GM18507 (cell line): ENCODE data around the gene UTP3.
"Not testable (repeated sequence)": the region's sequence is repeated elsewhere in the genome, so short reads cannot be mapped to it uniquely, and the experiment has no call there.

ENCODE experiments used
- DNase-seq: peaks from one replicate; pipeline ENCODE4 v3.0.0; 2011; ENCODE audit warnings: low read depth; ENCODE audit not compliant: insufficient read length; ENCODE audit errors: extremely low spot score
- FAIRE-seq: peaks from 2 replicates; lab custom pipeline; 2011; peaks lifted over from hg19 to GRCh38; lab: Jason Lieb, UNC

UTP3 gene

GRCh38 chr4:70680934-70681333 lies 7.4 kb upstream of the UTP3 start:
- DNase-seq = no peak
- no peak for FAIRE-seq

DNA sequence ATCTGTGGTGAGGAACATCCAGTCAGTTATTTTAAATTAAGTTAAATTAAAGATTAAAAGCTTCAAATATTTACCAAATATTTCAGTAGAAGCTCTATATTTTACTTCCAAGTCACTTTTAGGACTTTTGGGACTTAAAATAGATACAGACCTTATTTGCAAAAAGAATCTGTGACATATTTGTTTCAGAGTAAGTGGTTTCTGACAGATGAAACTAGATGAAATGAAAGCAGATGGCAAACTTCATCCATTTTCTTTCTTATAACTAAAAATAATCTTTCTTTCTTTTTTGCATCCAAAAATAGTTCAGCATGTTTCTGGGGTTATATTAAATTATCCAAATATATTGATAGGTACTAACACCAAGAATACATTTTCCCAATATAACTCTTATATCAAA lies 6.6 kb upstream of the UTP3 start:
- DNase-seq = no peak
- no peak for FAIRE-seq

DNA sequence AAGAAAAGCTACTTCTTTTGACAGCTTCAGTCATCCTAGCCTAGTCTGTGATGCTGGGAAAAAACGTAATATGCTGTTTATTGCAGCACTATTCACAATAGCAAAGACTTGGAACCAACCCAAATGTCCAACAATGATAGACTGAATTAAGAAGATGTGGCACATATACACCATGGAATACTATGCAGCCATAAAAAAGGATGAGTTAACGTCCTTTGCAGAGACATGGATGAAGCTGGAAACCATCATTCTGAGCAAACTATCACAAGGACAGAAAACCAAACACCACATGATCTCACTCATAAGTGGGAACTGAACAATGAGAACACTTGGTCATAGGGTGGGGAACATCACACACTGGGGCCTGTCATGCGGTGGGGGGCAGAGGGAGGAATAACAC lies 6.2 kb upstream of the UTP3 start:
- FAIRE-seq, DNase-seq: not testable (repeated sequence)

DNA sequence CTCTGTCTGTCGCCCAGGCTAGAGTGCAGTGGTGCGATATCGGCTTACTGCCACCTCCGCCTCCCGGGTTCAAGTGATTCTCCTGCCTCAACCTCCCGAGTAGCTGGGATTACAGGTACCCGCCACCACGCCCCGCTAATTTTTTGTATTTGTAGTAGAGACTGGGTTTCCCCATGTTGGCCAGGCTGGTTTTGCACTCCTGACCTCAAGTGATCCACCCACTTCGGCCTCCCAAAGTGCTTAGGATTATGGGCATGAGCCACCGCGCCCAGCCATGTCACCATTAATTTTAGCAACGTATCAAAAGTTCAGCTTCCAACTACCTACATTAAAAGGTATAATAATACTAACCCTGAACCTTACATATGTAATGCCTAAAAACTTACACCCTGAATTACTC lies 940 bp upstream of the UTP3 start:
- DNase-seq (no peak), FAIRE-seq (peak; percentile 51)

DNA sequence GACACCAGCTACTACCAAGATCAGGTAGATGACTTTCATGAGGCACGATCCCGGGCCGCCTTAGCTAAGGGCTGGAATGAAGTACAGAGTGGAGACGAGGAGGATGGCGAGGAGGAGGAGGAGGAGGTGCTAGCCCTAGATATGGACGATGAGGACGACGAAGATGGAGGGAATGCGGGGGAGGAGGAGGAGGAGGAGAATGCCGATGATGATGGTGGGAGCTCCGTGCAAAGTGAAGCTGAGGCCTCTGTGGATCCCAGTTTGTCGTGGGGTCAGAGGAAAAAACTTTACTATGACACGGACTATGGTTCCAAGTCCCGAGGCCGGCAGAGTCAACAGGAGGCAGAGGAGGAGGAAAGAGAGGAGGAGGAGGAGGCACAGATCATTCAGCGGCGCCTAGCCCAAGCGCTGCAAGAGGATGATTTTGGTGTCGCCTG lies 481 bp downstream of the UTP3 start:
- DNase-seq (no peak), FAIRE-seq (no peak)

DNA sequence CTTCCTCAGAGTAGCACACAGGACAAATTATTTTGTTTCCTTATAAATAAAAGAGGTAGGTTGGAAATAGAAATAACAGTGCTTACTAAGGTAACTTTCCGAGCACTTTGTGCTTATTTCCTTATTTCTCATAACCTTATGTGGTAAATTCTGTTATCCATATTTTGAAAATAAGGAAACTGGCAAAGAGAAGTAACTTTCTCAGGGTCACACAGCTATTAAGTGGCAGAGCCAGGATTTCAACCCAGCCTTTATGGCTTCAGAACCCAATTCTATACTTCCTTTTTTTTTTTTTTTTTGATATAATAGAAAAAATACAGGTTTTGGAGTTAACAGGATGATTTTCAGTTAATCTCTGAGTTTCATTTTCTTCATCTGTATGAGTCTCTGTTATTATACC lies 3.3 kb downstream of the UTP3 start:
- DNase-seq (no peak), FAIRE-seq (no peak)

- FAIRE-seq, DNase-seq: not testable (repeated sequence)
Observed at GRCh38 chr4:70694633-70695032, 6.3 kb downstream of the UTP3 start.

GRCh38 chr4:70698435-70698834 lies 10.1 kb downstream of the UTP3 start:
- FAIRE-seq, DNase-seq: not testable (repeated sequence)

DNA sequence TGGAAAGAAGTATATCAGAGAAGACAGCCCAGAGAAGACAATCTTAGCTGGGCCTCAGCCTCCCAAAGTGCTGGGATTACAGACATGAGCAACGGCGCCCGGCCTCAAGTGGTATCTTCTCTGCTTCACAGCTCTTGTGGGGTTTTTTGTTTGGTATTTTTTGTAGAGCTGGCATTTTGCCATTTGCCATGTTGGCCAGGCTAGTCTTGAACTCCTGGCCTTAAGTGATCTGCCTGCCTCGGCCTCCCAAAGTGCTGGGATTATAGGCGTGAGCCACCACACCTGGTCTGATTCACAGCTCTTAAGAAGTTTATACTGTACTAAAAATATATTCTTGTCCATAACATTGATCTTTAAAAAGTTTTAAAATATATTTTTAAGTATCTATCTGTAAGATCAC lies 12.4 kb downstream of the UTP3 start:
- FAIRE-seq (no peak), DNase-seq (no peak)

GRCh38 chr4:70701271-70701670 lies 12.9 kb downstream of the UTP3 start:
- FAIRE-seq (no peak), DNase-seq (no peak)

GRCh38 chr4:70702592-70702991 lies 14.3 kb downstream of the UTP3 start:
- not testable (repeated sequence) for FAIRE-seq, DNase-seq

- FAIRE-seq = peak; percentile 75
- no peak for DNase-seq
Observed at GRCh38 chr4:70703619-70704214, 15.4 kb downstream of the UTP3 start.

- peak; percentile 53 for DNase-seq
- peak; percentile 56 for FAIRE-seq
Observed at GRCh38 chr4:70704215-70704930, 16.0 kb downstream of the UTP3 start.

DNA sequence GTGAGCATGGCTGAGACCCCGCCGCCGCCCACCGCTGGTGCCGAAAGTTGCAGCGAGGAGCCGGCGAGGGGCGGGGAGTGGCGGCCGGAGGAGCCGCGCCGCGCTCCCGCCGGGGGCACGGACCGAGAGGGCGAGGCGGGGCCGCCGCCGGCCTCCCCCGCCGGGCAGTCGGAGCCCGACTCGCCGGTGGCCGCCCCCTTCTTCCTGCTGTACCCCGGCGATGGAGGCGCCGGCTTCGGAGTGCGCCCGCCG lies 16.5 kb downstream of the UTP3 start:
- DNase-seq = no peak
- no peak for FAIRE-seq

GRCh38 chr4:70705183-70706043 lies 17.1 kb downstream of the UTP3 start:
- FAIRE-seq = peak; percentile 67
- peak; percentile 56 for DNase-seq

GRCh38 chr4:70706044-70706461 lies 17.7 kb downstream of the UTP3 start:
- FAIRE-seq (no peak), DNase-seq (no peak)

DNA sequence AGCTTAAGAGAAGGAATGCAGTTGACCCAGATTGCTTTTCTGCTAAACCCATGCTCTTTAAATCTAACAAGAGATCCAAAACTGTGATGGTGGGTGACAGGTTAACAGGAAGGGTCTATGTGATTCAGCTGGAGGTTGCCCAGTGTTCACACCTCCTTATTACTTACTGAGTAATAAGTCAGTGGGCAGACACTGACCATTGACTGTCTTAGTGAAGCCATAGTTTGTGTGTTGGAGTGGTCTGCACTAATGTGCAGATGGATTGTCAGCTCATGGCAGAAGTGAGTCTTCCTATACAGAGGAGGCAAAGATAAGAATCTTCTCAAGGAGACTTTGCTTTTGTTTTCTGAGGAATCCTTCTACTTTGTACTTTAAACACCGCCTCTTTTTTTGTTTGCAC lies 18.2 kb downstream of the UTP3 start:
- FAIRE-seq = no peak
- DNase-seq = no peak

DNA sequence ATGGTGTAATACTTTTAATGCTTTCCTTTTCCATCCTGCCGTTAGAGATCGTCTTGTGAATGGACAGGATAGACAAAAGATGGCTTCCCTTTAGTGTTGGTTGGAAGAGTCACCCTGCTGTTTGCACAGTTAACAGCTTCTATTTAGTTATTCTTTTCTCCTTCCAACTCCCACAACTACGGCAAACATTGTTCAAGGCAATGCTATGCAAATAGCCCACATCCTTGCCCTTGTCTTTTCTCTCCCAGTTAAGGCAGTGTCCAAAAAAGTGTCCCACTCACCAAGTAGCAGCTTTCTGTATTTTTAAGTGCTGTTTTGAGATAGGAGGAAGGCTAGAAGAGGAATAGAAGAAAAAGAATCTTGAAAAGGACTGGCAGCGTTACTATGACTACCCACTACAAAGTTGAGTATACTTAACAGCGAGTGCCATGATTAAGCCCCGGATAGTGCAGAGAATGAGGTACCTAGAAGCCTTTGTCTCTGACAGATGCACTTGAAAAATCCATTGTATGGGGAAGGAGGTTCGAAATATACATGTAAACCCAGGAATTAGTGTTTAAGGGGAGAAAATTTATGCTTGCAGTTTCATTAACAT lies 21.4 kb downstream of the UTP3 start:
- DNase-seq = no peak
- FAIRE-seq = no peak

GRCh38 chr4:70711599-70711998 lies 23.3 kb downstream of the UTP3 start:
- FAIRE-seq (no peak), DNase-seq (no peak)

GRCh38 chr4:70712150-70712549 lies 23.8 kb downstream of the UTP3 start:
- peak; percentile 29 for FAIRE-seq
- no peak for DNase-seq
